Measurements from ENCODE around the gene FNTB. TPM values are rescaled to one million over a fixed set of nuclear protein-coding genes. Genes with fewer than 3 reads are reported as not detected.
A peak's percentile ranks its signal among the peaks of the same experiment; 100 is the strongest.

FNTB gene
- total and polyA plus RNA-seq, 2 donors = 12.8 to 13.0 TPM

GRCh38 chr14:64958201-64958600 is 28.5 kb upstream of the FNTB start:
- Histone ChIP-seq H3K4me3 (ENCODE audit: low read depth, low read length) (no peak overlapping the region), H3K27ac (ENCODE audit: low read depth) (no peak overlapping the region), H3K4me1 (ENCODE audit: insufficient read depth) (no peaks in the 10 kb centered on the region), H3K36me3 (ENCODE audit: insufficient read depth) (no peaks in the 10 kb centered on the region)
- WGBS = 99% methylated on average over 2 of the region's 2 CpGs
- DNase-seq (ENCODE audit: extremely low spot score) = no peak

GRCh38 chr14:64958743-64959142 is 28.0 kb upstream of the FNTB start:
- Histone ChIP-seq H3K4me1 (ENCODE audit: insufficient read depth) (no peaks in the 10 kb centered on the region), H3K27ac (ENCODE audit: low read depth) (no peak overlapping the region), H3K4me3 (ENCODE audit: low read depth, low read length) (no peak overlapping the region), H3K36me3 (ENCODE audit: insufficient read depth) (no peaks in the 10 kb centered on the region)
- no peak for DNase-seq (ENCODE audit: extremely low spot score)
- 89% methylated on average over 5 of the region's 5 CpGs for WGBS

- no peak for DNase-seq (ENCODE audit: extremely low spot score)
- H3K27ac ChIP-seq (ENCODE audit: low read depth) = no peak overlapping the region
- WGBS = 63% methylated on average over 5 of the region's 5 CpGs
Observed at GRCh38 chr14:64960762-64961276, 25.9 kb upstream of the FNTB start.

GRCh38 chr14:64963611-64964010 is 23.1 kb upstream of the FNTB start:
- Histone ChIP-seq H3K4me1 (ENCODE audit: insufficient read depth) (no peaks in the 10 kb centered on the region), H3K4me3 (ENCODE audit: low read depth, low read length) (no peak overlapping the region), H3K36me3 (ENCODE audit: insufficient read depth) (no peaks in the 10 kb centered on the region), H3K27ac (ENCODE audit: low read depth) (no peak overlapping the region)
- no peak for DNase-seq (ENCODE audit: extremely low spot score)
- WGBS = 67% methylated on average over 1 of the region's 1 CpG

More at GRCh38 chr14:64960762-64961276, 25.9 kb upstream of the FNTB start:
- no peaks in the 10 kb centered on the region for H3K4me1 ChIP-seq (ENCODE audit: insufficient read depth)
- H3K36me3 ChIP-seq (ENCODE audit: insufficient read depth) = no peaks in the 10 kb centered on the region
- H3K4me3 ChIP-seq (ENCODE audit: low read depth, low read length) = no peak overlapping the region

GRCh38 chr14:64965356-64966000 is 21.2 kb upstream of the FNTB start:
- 89% methylated on average over 15 of the region's 15 CpGs for WGBS
- Histone ChIP-seq H3K4me3 (ENCODE audit: low read depth, low read length) (no peak overlapping the region), H3K36me3 (ENCODE audit: insufficient read depth) (no peaks in the 10 kb centered on the region), H3K27ac (ENCODE audit: low read depth) (no peak overlapping the region), H3K4me1 (ENCODE audit: insufficient read depth) (no peaks in the 10 kb centered on the region)
- no peak for DNase-seq (ENCODE audit: extremely low spot score)

- 89% methylated on average over 2 of the region's 2 CpGs for WGBS
- Histone ChIP-seq H3K4me1 (ENCODE audit: insufficient read depth) (no peaks in the 10 kb centered on the region), H3K4me3 (ENCODE audit: low read depth, low read length) (no peak overlapping the region), H3K36me3 (ENCODE audit: insufficient read depth) (no peaks in the 10 kb centered on the region), H3K27ac (ENCODE audit: low read depth) (peak overlapping the region; percentile 53)
- DNase-seq (ENCODE audit: extremely low spot score) = peak; percentile 49
Observed at GRCh38 chr14:64966976-64967375, 19.7 kb upstream of the FNTB start.

- H3K27ac ChIP-seq (ENCODE audit: low read depth) = no peak overlapping the region
- peaks cover 1% of the 10 kb centered on the region for H3K4me1 ChIP-seq (ENCODE audit: insufficient read depth)
- 86% methylated on average over 7 of the region's 7 CpGs for WGBS
- no peaks in the 10 kb centered on the region for H3K36me3 ChIP-seq (ENCODE audit: insufficient read depth)
- no peak overlapping the region for H3K4me3 ChIP-seq (ENCODE audit: low read depth, low read length)
- no peak for DNase-seq (ENCODE audit: extremely low spot score)
Observed at GRCh38 chr14:64968167-64968566, 18.5 kb upstream of the FNTB start.

GRCh38 chr14:64968651-64969050 is 18.0 kb upstream of the FNTB start:
- DNase-seq (ENCODE audit: extremely low spot score) = no peak
- H3K4me1 ChIP-seq (ENCODE audit: insufficient read depth) = peaks cover 1% of the 10 kb centered on the region
- H3K27ac ChIP-seq (ENCODE audit: low read depth) = no peak overlapping the region
- no peaks in the 10 kb centered on the region for H3K36me3 ChIP-seq (ENCODE audit: insufficient read depth)
- 87% methylated on average over 6 of the region's 6 CpGs for WGBS
- H3K4me3 ChIP-seq (ENCODE audit: low read depth, low read length) = no peak overlapping the region

DNA sequence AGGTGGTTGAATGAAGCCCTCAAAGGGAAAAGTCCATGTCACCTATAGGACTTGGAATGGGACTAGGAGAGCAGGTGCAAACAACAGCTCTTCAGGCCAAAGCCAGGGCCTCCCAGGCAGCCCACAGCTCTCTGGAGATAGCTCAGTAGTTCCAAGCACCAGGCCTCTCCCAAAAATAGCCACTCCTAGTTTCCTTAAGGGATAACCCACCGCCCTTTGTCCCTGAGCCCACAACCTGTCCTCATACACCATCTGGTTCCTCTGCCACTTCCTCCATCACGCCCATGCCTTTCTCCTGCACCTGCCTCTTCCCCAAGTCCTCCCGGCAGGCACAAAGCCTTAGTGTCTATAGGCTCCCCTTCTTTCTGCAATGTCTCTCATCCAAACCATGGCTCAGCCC is 16.7 kb upstream of the FNTB start:
- H3K27ac ChIP-seq (ENCODE audit: low read depth) = no peak overlapping the region
- no peaks in the 10 kb centered on the region for H3K36me3 ChIP-seq (ENCODE audit: insufficient read depth)
- no peak overlapping the region for H3K4me3 ChIP-seq (ENCODE audit: low read depth, low read length)
- H3K4me1 ChIP-seq (ENCODE audit: insufficient read depth) = peaks cover 1% of the 10 kb centered on the region
- DNase-seq (ENCODE audit: extremely low spot score) = no peak
- 92% methylated on average over 3 of the region's 3 CpGs for WGBS

DNA sequence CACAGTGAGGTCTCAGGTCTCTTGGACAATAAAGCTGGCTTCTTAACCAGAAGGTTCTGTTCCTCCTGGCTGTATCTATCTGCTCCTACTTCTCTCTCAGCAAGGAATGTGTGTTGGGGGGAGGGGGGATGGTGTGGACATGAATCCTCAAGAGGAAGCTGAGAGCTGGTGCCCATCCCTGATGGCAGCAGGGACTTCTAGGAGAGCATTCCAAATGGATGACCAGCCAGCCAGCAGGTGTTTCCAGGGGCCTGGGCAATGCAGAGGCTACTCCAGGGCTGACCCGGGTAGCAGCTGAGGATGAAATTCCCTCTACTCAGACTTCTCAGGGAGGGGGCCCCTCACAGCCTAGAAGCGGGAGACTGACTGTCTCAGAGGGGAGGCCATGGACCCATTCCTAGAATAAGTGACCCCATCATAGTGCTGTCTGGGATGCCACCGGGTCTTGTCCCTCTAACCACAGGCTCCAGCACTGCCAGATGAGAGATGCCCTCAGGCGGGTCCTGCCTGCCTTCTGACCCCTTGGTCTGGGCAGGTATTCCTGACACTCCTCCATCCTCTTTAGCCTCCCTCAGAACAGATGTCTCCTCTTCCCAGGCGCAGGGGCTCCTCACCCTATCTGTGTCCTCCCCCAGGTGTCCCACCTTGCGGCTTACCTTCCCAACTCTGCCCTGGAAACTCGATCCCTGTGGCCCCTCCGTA is 15.8 kb upstream of the FNTB start:
- 48% methylated on average over 8 of the region's 8 CpGs for WGBS
- Histone ChIP-seq H3K36me3 (ENCODE audit: insufficient read depth) (no peaks in the 10 kb centered on the region), H3K27ac (ENCODE audit: low read depth) (peak overlapping the region; percentile 29), H3K4me3 (ENCODE audit: low read depth, low read length) (peak overlapping the region; percentile 69), H3K4me1 (ENCODE audit: insufficient read depth) (peaks cover 1% of the 10 kb centered on the region)
- DNase-seq (ENCODE audit: extremely low spot score) = no peak

DNA sequence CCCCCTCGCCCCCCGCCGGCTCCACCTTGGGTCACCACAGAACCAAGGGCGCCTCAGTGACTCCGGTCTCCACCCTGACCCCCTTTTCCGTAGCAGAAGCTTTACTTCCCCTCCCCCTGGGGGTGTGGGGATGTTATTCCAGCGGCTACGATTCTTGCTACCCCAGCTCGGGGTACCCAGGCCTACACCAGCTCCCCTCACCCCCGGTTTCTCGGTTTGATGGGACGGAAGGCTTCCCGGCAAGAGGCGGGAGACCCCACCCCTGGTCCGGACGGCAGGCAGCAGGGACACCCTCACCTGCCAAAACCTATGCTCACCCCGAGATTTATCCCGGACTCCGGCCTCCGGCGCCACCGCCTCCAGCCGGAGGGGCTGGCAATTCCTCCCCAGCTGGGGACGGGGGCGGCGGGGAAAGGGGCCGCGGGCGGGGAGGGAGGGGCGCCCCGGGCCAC is 15.2 kb upstream of the FNTB start:
- Histone ChIP-seq H3K4me3 (ENCODE audit: low read depth, low read length) (peak overlapping the region; percentile 69), H3K36me3 (ENCODE audit: insufficient read depth) (no peaks in the 10 kb centered on the region), H3K4me1 (ENCODE audit: insufficient read depth) (peaks cover 1% of the 10 kb centered on the region), H3K27ac (ENCODE audit: low read depth) (peak overlapping the region; percentile 29)
- 3% methylated on average over 31 of the region's 31 CpGs for WGBS
- DNase-seq (ENCODE audit: extremely low spot score) = no peak

- no peak for DNase-seq (ENCODE audit: extremely low spot score)
- peak within 1 kb of the TSS; percentile 69 for H3K4me3 ChIP-seq (ENCODE audit: low read depth, low read length)
- peak within 1 kb of the TSS; percentile 60 for H3K27ac ChIP-seq (ENCODE audit: low read depth)
- no peaks in the 10 kb centered on the region for H3K36me3 ChIP-seq (ENCODE audit: insufficient read depth)
- peaks cover 1% of the 10 kb centered on the region for H3K4me1 ChIP-seq (ENCODE audit: insufficient read depth)
- under 1% methylated on average over 92 of the region's 96 CpGs for whole genome bisulfite sequencing
Observed at GRCh38 chr14:64971943-64972791, 14.5 kb upstream of the FNTB start, which contains the start of gene RAB15. Gene RAB15 (minus strand): TSS chr14:64972336. CDS start chr14:64972076, 260 bp downstream.

GRCh38 chr14:64973026-64973442 is 13.7 kb upstream of the FNTB start:
- H3K36me3 ChIP-seq (ENCODE audit: insufficient read depth) = no peaks in the 10 kb centered on the region
- peaks cover 1% of the 10 kb centered on the region for H3K4me1 ChIP-seq (ENCODE audit: insufficient read depth)
- 76% methylated on average over 8 of the region's 8 CpGs for WGBS
- no peak overlapping the region for H3K4me3 ChIP-seq (ENCODE audit: low read depth, low read length)
- no peak for DNase-seq (ENCODE audit: extremely low spot score)
- H3K27ac ChIP-seq (ENCODE audit: low read depth) = no peak overlapping the region

Measured in urinary bladder (tissue), 4 donors.